Spleen (tissue), 13 donors: ENCODE measurements around the gene ZDHHC18. TPM values are rescaled to one million over a fixed set of nuclear protein-coding genes. Genes with fewer than 3 reads are reported as not detected.

Source experiments
- DNase-seq: peaks from one replicate; pipeline ENCODE4 v3.0.0-alpha.2; 2020
- H3K27ac ChIP-seq, 8 donors: fragments of 200-600 bp; sonication (generic) in 7 of 8; 1 replicate in 4 of 8; 2 replicates in 4 of 8; pipeline versions ENCODE4 v1.5.0 to v1.8.0; 2016 to 2021; ENCODE audit warnings: inconsistent platforms in 4 of 8, mild to moderate bottlenecking in 4 of 8, moderate library complexity in 1 of 8
- H3K27me3 ChIP-seq, 7 donors: fragments of 200-600 bp; sonication (generic) in 6 of 7; replicated peaks in 1 of 7; 1 replicate in 4 of 7; 2 replicates in 3 of 7; pipeline versions ENCODE4 v1.5.0 to v1.8.0; 2016 to 2021; ENCODE audit warnings: inconsistent platforms in 3 of 7, mild to moderate bottlenecking in 1 of 7
- H3K36me3 ChIP-seq, 6 donors: fragments of 200-600 bp; sonication (generic) in 5 of 6; 1 replicate in 4 of 6; 2 replicates in 2 of 6; pipeline versions ENCODE4 v1.5.0 to v1.8.0; 2016 to 2021; ENCODE audit warnings: inconsistent platforms in 2 of 6
- H3K4me1 ChIP-seq, 6 donors: fragments of 200-600 bp; sonication (generic) in 5 of 6; 1 replicate in 3 of 6; 2 replicates in 3 of 6; pipeline versions ENCODE4 v1.5.0 to v1.8.0; 2016 to 2021; ENCODE audit warnings: inconsistent platforms in 3 of 6
- H3K4me3 ChIP-seq, 8 donors: fragments of 200-600 bp; sonication (generic) in 7 of 8; 1 replicate in 4 of 8; 2 replicates in 4 of 8; pipeline versions ENCODE4 v1.5.0 to v1.8.0; 2016 to 2021; ENCODE audit warnings: inconsistent platforms in 4 of 8, mild to moderate bottlenecking in 4 of 8, moderate library complexity in 2 of 8
- H3K9me3 ChIP-seq, 8 donors: fragments of 200-600 bp; sonication (generic) in 7 of 8; 1 replicate in 4 of 8; 2 replicates in 4 of 8; pipeline versions ENCODE4 v1.5.0 to v1.8.0; 2016 to 2021; ENCODE audit warnings: inconsistent platforms in 4 of 8
- POLR2A ChIP-seq, 3 donors: fragments of 450-650 bp; IDR thresholded peaks; one replicate each; pipeline ENCODE4 v1.5.1; 2017; ENCODE audit warnings: antibody characterized with exemption in 3 of 3, mild to moderate bottlenecking in 1 of 3
- POLR2AphosphoS5 ChIP-seq, 3 donors: sonication (generic); formaldehyde crosslinking; IDR thresholded peaks; one replicate each; pipeline ENCODE4 v1.5.1; 2017; ENCODE audit warnings: antibody characterized with exemption in 3 of 3
- WGBS, 5 donors: extraction: QIAGEN DNeasy Blood & Tissue Kit in 3 of 5; methylation state at CpG; one replicate each; pipeline versions ENCODE4 v1.1.5 to v1.1.7; 2013 to 2018; 5-methylcytosine and 5-hydroxymethylcytosine counted together
- intact Hi-C: fragments of 100-400 bp; cut with DNase I; formaldehyde crosslinking; loops from one replicate; pipeline ENCODE4 v1.15.0; 2023; ENCODE audit warnings: low total_unique reads
- long read RNA-seq, 2 donors: transcript quantifications; one replicate each; lab custom pipeline, GENCODE V29; 2026
- polyA plus RNA-seq, 3 donors: library from polyadenylated mRNA; stranded (reverse); fragments of 200-250 nt; gene quantifications; one replicate each; pipeline ENCODE4 v1.2.1, GENCODE V29; 2013
- total RNA-seq, 7 donors: library from RNA; depleted of rRNA in 3 of 7; stranded (reverse); fragments of >200 nt in 3 of 7; fragmentation: NEBNext Ultra II Directional in 4 of 7; extraction: Animal tissue kit (Norgen Biotek cat#: 25700) in 4 of 7; gene quantifications; one replicate each; pipeline versions ENCODE4 v1.1.0 to v1.2.1, GENCODE V29; 2016 to 2021
- TF ChIP-seq, protein P1 (sequence below), 11 experiments: fragments of 200-600 bp in 7 of 11; fragments of 450-650 bp in 4 of 11; sonication (generic) in 4 of 11; IDR thresholded peaks in 8 of 11; conservative IDR thresholded peaks in 3 of 11; 1 replicate in 7 of 11; 2 replicates in 4 of 11; pipeline versions ENCODE4 v1.4.0 to v1.8.0; 2016 to 2021; ENCODE audit warnings: antibody characterized with exemption in 11 of 11, inconsistent platforms in 4 of 11, mild to moderate bottlenecking in 1 of 11
- donor health status: healthy with polysubstance abuse.
- donor health status: DM: no; HTN: no; CAD: no; lungs with moderate emphysema.
- donor health status: DM: no; HTN: no; CAD: no.
- donor health status: Bipolar disorder and iron deficiency.
- donor health status: healthy.
- donor health status: DM: no; HTN: no; CAD: no.
- donor health status: DM: yes; HTN: yes; CAD: no.

Gene ZDHHC18, protein sequence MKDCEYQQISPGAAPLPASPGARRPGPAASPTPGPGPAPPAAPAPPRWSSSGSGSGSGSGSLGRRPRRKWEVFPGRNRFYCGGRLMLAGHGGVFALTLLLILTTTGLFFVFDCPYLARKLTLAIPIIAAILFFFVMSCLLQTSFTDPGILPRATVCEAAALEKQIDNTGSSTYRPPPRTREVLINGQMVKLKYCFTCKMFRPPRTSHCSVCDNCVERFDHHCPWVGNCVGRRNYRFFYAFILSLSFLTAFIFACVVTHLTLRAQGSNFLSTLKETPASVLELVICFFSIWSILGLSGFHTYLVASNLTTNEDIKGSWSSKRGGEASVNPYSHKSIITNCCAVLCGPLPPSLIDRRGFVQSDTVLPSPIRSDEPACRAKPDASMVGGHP
- total RNA-seq, result 10 to 100 TPM; 41.6 to 80.4 (median 54.4) TPM
- 10 to 100 TPM in 1 of 3 donors, 1 to 10 TPM in 2; 6.2 to 22.0 (median 8.9) TPM for polyA plus RNA-seq
- long read RNA-seq, donor 1, full-length matches to known transcripts, result 2 of 2 reads
- long read RNA-seq, donor 1, partial matches to known transcripts, result 0 of 2 reads
- long read RNA-seq, donor 1, other reads (novel, unspliced or antisense), result 0 of 2 reads
- long read RNA-seq, donor 2, full-length matches to known transcripts, result 4 of 4 reads
- long read RNA-seq, donor 2, partial matches to known transcripts, result 0 of 4 reads
- long read RNA-seq, donor 2, other reads (novel, unspliced or antisense), result 0 of 4 reads

DNA sequence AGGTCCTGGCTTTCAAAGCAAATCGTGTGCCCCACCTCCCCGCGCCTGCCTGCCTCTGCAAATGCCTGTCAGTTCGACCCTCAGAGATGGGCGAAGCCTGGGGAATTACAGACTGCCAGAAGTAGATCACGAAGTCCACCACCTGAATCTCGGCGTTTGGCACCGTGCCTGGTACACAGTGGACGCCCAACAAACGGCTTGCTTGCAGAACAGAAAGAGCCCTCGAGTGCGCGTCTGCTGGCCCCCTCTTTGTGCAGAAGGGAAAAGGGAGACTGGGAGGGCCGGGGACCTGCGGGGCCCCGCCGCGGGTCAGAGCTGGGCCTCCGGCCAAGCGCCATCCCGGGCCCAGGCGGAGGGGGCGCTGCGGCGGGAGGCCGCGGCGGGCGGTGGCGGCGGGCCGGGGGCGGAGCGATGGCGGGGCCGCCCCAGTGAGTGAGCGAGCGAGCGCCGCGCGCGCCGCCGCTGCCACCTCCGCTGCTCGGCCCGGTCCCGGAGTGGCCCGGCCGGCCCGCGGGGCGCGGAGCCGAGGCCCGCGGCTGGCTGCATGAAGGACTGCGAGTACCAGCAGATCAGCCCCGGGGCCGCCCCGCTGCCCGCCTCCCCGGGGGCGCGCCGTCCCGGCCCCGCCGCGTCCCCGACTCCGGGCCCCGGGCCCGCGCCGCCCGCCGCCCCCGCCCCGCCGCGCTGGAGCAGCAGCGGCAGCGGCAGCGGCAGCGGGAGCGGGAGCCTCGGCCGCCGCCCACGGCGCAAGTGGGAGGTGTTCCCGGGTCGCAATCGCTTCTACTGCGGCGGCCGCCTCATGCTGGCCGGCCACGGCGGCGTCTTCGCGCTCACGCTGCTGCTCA lies at the start of gene ZDHHC18:
TSS of gene ZDHHC18 (plus strand) at position 428 of the 845 bp plus-strand sequence. CDS start at position 545, 117 bp downstream.
- WGBS, 5 donors, result 0 to 2% (median 1%) methylated on average over 28 to 107 of the region's 107 CpGs
- DNase-seq, result peak; percentile 95
- H3K27me3 ChIP-seq, result no peaks in the 10 kb centered on the region
- H3K27ac ChIP-seq, result peak within 1 kb of the TSS; percentile 53 to 94 (median 86)
- intact Hi-C loops, result no loop called here
- peaks cover 32 to 70% (median 56%) of the 10 kb centered on the region in 6 donors for H3K4me1 ChIP-seq
- peak within 1 kb of the TSS; percentile 42 to 87 (median 64) for H3K4me3 ChIP-seq
- peaks cover 0 to 12% (median 2%) of the 10 kb centered on the region in 6 donors for H3K36me3 ChIP-seq
- no peaks in the 10 kb centered on the region for H3K9me3 ChIP-seq
- TF ChIP-seq POLR2AphosphoS5 (IDR thresholded peaks at IDR 0.05) (peak; percentile 12 to 60 (median 54)), POLR2A (IDR thresholded peaks at IDR 0.05) (peak in 1 of 3 donors; percentile 64)
- TF ChIP-seq, protein P1, sequence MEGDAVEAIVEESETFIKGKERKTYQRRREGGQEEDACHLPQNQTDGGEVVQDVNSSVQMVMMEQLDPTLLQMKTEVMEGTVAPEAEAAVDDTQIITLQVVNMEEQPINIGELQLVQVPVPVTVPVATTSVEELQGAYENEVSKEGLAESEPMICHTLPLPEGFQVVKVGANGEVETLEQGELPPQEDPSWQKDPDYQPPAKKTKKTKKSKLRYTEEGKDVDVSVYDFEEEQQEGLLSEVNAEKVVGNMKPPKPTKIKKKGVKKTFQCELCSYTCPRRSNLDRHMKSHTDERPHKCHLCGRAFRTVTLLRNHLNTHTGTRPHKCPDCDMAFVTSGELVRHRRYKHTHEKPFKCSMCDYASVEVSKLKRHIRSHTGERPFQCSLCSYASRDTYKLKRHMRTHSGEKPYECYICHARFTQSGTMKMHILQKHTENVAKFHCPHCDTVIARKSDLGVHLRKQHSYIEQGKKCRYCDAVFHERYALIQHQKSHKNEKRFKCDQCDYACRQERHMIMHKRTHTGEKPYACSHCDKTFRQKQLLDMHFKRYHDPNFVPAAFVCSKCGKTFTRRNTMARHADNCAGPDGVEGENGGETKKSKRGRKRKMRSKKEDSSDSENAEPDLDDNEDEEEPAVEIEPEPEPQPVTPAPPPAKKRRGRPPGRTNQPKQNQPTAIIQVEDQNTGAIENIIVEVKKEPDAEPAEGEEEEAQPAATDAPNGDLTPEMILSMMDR (IDR thresholded peaks at IDR 0.05 in 8 of 11, conservative IDR thresholded peaks at IDR 0.05 in 3 of 11), result peak in 10 of 11 experiments; percentile 32 to 77 (median 58)

DNA sequence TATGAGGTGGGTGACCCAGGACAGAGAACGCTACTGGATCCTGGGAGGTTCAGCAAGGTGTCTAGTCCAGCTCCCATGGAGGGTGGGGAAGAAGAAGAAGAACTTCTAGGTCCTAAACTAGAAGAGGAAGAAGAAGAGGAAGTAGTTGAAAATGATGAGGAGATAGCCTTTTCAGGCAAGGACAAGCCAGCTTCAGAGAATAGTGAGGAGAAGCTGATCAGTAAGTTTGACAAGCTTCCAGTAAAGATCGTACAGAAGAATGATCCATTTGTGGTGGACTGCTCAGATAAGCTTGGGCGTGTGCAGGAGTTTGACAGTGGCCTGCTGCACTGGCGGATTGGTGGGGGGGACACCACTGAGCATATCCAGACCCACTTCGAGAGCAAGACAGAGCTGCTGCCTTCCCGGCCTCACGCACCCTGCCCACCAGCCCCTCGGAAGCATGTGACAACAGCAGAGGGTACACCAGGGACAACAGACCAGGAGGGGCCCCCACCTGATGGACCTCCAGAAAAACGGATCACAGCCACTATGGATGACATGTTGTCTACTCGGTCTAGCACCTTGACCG lies 47.3 kb upstream of the ZDHHC18 start:
- Histone ChIP-seq H3K9me3 (no peaks in the 10 kb centered on the region), H3K4me1 (peaks cover 9 to 67% (median 32%) of the 10 kb centered on the region in 6 donors), H3K36me3 (peaks cover 7 to 95% (median 70%) of the 10 kb centered on the region in 6 donors), H3K27me3 (no peaks in the 10 kb centered on the region), H3K27ac (peak overlapping the region in 4 of 8 donors; percentile 1 to 56 (median 36)), H3K4me3 (no peak overlapping the region)
- no peak for DNase-seq
- no peak for TF ChIP-seq POLR2A (IDR thresholded peaks at IDR 0.05)
- TF ChIP-seq POLR2AphosphoS5 (IDR thresholded peaks at IDR 0.05), result peak in 2 of 3 donors; percentile 18 to 59
- WGBS, 5 donors, result 73 to 91% (median 87%) methylated on average over 4 to 11 of the region's 11 CpGs
- intact Hi-C loops, result no loop called here

DNA sequence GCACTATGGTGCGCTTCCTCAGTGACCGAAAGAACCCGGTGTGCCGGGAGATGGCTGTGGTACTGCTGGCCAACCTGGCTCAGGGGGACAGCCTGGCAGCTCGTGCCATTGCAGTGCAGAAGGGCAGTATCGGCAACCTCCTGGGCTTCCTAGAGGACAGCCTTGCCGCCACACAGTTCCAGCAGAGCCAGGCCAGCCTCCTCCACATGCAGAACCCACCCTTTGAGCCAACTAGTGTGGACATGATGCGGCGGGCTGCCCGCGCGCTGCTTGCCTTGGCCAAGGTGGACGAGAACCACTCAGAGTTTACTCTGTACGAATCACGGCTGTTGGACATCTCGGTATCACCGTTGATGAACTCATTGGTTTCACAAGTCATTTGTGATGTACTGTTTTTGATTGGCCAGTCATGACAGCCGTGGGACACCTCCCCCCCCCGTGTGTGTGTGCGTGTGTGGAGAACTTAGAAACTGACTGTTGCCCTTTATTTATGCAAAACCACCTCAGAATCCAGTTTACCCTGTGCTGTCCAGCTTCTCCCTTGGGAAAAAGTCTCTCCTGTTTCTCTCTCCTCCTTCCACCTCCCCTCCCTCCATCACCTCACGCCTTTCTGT lies 46.0 kb upstream of the ZDHHC18 start:
- TF ChIP-seq POLR2AphosphoS5 (IDR thresholded peaks at IDR 0.05) (peak in 1 of 3 donors; percentile 73), POLR2A (IDR thresholded peaks at IDR 0.05) (no peak)
- Histone ChIP-seq H3K9me3 (no peaks in the 10 kb centered on the region), H3K4me1 (peaks cover 21 to 78% (median 43%) of the 10 kb centered on the region in 6 donors), H3K27ac (peak overlapping the region in 2 of 8 donors; percentile 46 to 100), H3K36me3 (peaks cover under 1 to 82% (median 58%) of the 10 kb centered on the region in 6 donors), H3K4me3 (no peak overlapping the region), H3K27me3 (no peaks in the 10 kb centered on the region)
- WGBS, 5 donors, result 89 to 95% (median 94%) methylated on average over 16 to 21 of the region's 21 CpGs
- DNase-seq, result no peak
- intact Hi-C loops, result no loop called here

DNA sequence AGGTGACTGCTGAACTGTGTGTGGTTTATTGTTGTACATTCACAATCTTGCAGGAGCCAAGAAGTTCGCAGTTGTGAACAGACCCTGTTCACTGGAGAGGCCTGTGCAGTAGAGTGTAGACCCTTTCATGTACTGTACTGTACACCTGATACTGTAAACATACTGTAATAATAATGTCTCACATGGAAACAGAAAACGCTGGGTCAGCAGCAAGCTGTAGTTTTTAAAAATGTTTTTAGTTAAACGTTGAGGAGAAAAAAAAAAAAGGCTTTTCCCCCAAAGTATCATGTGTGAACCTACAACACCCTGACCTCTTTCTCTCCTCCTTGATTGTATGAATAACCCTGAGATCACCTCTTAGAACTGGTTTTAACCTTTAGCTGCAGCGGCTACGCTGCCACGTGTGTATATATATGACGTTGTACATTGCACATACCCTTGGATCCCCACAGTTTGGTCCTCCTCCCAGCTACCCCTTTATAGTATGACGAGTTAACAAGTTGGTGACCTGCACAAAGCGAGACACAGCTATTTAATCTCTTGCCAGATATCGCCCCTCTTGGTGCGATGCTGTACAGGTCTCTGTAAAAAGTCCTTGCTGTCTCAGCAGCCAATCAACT lies 45.2 kb upstream of the ZDHHC18 start:
- TF ChIP-seq POLR2A (IDR thresholded peaks at IDR 0.05), result no peak
- TF ChIP-seq, protein P1 (IDR thresholded peaks at IDR 0.05 in 8 of 11, conservative IDR thresholded peaks at IDR 0.05 in 3 of 11), result no peak
- TF ChIP-seq POLR2AphosphoS5 (IDR thresholded peaks at IDR 0.05), result no peak
- peaks cover 30 to 82% (median 50%) of the 10 kb centered on the region in 6 donors for H3K4me1 ChIP-seq

More for the DNA sequence above, 45.2 kb upstream of the ZDHHC18 start:
- H3K4me3 ChIP-seq, result no peak overlapping the region
- H3K9me3 ChIP-seq, result no peaks in the 10 kb centered on the region
- intact Hi-C loops, result no loop called here
- H3K27ac ChIP-seq, result peak overlapping the region in 3 of 8 donors; percentile 6 to 100 (median 36)
- no peaks in the 10 kb centered on the region for H3K27me3 ChIP-seq
- peaks cover 0 to 74% (median 49%) of the 10 kb centered on the region in 6 donors for H3K36me3 ChIP-seq
- DNase-seq, result no peak
- 83 to 86% (median 85%) methylated on average over 11 of the region's 11 CpGs for WGBS, 5 donors
